ES-I3 (cell line): ENCODE results near the gene LTB.

ENCODE experiments used
- H3K36me3 ChIP-seq: 2 replicates; pipeline ENCODE4 v1.6.1; 2013; ENCODE audit warnings: mild to moderate bottlenecking, low read length, control low read depth, moderate library complexity; ENCODE audit not compliant: insufficient read depth
- H3K4me1 ChIP-seq: 2 replicates; pipeline ENCODE4 v1.6.1; 2013; ENCODE audit warnings: mild to moderate bottlenecking, control low read depth, low read length; ENCODE audit not compliant: insufficient read depth
- H3K9ac ChIP-seq: 2 replicates; pipeline ENCODE4 v1.6.1; 2013; ENCODE audit warnings: low read depth, mild to moderate bottlenecking, low read length, moderate library complexity
- H3K9me3 ChIP-seq: 2 replicates; pipeline ENCODE4 v1.6.1; 2013; ENCODE audit warnings: mild to moderate bottlenecking, low read length, moderate library complexity; ENCODE audit not compliant: control insufficient read depth, insufficient read depth

Gene LTB, protein sequence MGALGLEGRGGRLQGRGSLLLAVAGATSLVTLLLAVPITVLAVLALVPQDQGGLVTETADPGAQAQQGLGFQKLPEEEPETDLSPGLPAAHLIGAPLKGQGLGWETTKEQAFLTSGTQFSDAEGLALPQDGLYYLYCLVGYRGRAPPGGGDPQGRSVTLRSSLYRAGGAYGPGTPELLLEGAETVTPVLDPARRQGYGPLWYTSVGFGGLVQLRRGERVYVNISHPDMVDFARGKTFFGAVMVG

DNA sequence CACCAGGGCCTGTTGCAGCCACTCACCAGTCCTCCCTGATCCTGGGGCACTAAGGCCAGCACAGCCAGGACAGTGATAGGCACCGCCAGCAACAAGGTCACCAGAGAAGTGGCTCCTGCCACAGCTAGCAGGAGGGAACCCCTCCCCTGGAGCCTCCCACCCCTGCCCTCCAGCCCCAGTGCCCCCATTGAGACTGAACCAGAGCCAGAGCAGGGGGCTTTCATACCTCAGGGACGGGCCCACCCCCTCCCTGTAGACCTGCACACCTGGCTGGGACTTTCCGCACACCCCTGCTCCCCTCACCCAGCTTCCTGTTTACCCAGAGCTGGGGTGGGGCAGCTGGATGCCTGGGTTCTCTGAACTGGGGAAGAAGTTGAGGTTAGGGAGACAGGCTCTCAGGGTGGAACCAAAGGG lies at the start of gene LTB:
LTB (minus strand) TSS at position 195 of the 414 bp plus-strand sequence; CDS start at position 188, 7 bp downstream.
- H3K36me3 ChIP-seq, result no peaks in the 10 kb centered on the region
- no peaks in the 10 kb centered on the region for H3K9me3 ChIP-seq
- peak within 1 kb of the TSS; percentile 71 for H3K9ac ChIP-seq
- peaks cover 28% of the 10 kb centered on the region for H3K4me1 ChIP-seq

DNA sequence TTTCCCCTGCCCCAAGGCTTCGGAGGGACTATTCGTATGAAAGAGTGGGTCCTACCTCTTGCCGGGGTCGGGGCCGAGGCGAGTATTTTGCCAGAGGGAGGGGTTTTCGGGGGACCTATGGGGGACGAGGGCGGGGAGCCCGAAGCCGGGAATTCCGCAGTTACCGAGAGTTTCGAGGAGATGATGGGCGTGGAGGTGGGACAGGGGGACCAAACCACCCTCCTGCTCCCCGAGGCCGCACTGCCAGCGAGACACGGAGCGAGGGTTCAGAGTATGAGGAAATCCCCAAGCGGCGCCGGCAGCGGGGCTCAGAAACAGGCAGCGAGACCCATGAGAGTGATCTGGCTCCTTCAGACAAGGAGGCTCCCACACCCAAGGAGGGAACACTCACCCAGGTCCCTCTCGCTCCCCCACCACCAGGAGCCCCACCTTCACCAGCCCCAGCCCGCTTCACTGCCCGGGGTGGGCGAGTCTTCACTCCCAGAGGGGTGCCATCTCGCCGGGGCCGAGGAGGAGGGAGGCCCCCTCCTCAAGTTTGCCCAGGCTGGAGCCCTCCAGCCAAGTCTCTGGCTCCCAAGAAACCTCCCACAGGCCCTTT lies 49.6 kb upstream of the LTB start:
- no peak overlapping the region for H3K9ac ChIP-seq

DNA sequence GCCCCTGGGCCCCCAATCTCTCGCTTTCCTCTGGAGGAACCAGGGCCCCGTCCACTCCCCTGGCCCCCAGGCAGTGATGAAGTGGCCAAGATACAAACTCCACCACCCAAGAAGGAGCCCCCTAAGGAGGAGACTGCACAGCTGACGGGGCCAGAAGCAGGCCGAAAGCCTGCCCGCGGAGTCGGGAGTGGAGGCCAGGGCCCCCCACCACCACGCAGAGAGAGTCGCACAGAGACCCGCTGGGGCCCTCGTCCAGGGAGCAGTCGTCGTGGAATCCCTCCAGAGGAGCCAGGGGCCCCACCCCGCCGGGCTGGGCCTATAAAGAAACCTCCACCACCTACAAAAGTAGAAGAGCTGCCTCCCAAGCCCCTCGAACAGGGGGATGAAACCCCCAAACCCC lies 49.0 kb upstream of the LTB start:
- no peaks in the 10 kb centered on the region for H3K9me3 ChIP-seq
- H3K36me3 ChIP-seq, result peaks cover 73% of the 10 kb centered on the region
- H3K9ac ChIP-seq, result no peak overlapping the region
- no peaks in the 10 kb centered on the region for H3K4me1 ChIP-seq

More for the DNA sequence above, 49.6 kb upstream of the LTB start:
- Histone ChIP-seq H3K4me1 (no peaks in the 10 kb centered on the region), H3K36me3 (peaks cover 74% of the 10 kb centered on the region), H3K9me3 (no peaks in the 10 kb centered on the region)

DNA sequence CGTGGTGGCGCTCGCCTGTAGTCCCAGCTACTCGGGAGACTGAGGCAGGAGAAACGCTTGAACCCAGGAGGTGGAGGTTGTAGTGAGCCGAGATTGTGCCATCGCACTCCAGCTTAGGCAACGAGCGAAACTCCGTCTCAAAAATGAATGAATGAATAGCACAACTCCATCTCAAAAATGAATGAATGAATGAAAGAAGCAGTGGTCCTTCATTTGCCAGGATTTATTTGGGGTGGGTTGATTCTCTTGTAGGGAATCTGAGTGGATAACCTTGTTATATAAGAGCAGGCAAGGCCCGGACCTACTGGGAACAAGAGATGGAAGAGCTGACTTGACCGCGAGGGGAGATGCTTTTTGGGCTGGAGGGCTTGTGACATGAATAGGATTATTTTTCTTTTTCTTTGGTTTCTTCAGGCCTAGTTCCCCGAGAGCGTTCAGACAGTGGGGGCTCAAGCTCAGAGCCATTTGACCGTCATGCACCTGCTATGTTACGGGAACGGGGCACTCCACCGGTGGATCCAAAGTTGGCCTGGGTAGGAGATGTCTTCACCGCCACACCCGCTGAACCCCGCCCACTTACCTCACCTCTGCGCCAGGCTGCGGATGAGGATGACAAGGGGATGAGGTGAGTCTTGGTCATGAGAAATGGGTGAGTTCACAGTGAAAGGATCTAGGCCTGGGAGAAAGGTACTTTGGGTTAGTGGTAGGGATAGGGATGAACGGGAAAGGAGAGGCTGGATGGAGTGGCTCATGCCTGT lies 48.1 kb upstream of the LTB start:
- Histone ChIP-seq H3K4me1 (no peaks in the 10 kb centered on the region), H3K36me3 (peaks cover 73% of the 10 kb centered on the region), H3K9me3 (no peaks in the 10 kb centered on the region), H3K9ac (no peak overlapping the region)

DNA sequence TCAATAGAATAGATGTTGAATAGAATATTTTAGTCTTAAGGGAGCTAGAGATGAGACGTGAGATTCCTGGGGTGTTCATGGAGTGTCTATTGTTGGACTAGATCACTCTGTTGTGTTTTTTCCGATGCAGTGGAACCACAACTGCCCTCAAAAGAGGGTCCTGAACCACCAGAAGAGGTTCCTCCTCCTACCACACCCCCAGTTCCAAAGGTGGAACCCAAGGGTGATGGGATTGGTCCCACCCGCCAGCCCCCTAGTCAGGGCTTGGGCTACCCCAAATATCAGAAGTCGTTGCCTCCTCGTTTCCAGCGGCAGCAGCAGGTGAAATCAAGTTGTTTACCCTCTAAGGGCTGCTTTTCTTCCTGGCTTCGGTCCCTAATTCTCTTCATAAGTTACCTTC lies 46.8 kb upstream of the LTB start:
- Histone ChIP-seq H3K36me3 (peaks cover 73% of the 10 kb centered on the region), H3K9me3 (no peaks in the 10 kb centered on the region)

DNA sequence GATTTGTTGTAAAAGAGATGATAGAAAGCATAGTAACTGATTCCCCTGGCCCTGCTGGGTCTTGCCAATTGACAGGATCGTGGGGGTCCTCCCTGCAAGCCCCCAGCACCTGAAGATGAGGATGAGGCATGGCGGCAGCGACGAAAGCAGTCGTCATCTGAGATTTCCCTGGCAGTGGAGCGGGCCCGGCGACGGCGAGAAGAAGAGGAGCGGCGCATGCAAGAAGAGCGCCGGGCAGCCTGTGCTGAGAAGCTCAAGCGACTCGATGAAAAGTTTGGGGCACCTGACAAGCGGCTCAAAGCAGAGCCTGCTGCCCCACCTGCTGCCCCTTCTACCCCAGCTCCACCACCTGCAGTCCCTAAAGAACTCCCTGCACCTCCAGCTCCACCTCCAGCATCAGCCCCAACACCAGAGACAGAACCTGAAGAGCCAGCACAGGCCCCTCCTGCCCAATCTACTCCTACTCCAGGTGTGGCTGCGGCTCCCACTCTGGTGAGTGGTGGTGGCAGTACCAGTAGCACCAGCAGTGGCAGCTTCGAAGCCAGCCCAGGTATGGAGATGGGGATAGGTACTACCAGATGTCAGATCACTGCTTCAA lies 45.6 kb upstream of the LTB start:
- Histone ChIP-seq H3K4me1 (no peaks in the 10 kb centered on the region), H3K36me3 (peaks cover 70% of the 10 kb centered on the region), H3K9me3 (no peaks in the 10 kb centered on the region), H3K9ac (no peak overlapping the region)

More for the DNA sequence above, 46.8 kb upstream of the LTB start:
- Histone ChIP-seq H3K4me1 (no peaks in the 10 kb centered on the region), H3K9ac (no peak overlapping the region)

DNA sequence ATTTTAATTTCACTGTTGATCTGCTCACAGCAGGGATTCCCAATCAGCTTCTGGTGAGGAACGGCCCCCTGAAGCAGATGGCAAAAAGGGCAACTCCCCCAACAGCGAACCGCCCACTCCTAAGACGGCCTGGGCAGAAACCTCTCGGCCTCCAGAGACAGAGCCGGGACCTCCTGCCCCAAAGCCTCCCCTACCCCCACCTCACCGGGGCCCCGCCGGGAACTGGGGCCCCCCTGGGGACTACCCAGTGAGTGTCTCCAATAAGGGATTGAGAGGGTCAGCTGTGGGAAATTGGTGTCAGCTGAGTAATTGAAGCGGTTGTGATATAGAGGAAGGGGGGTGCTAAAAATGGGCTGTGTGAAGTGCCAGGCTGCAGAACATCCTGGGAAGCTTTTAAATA lies 44.7 kb upstream of the LTB start:
- H3K36me3 ChIP-seq, result peaks cover 71% of the 10 kb centered on the region
- no peaks in the 10 kb centered on the region for H3K9me3 ChIP-seq
- no peak overlapping the region for H3K9ac ChIP-seq
- H3K4me1 ChIP-seq, result peaks cover 5% of the 10 kb centered on the region

DNA sequence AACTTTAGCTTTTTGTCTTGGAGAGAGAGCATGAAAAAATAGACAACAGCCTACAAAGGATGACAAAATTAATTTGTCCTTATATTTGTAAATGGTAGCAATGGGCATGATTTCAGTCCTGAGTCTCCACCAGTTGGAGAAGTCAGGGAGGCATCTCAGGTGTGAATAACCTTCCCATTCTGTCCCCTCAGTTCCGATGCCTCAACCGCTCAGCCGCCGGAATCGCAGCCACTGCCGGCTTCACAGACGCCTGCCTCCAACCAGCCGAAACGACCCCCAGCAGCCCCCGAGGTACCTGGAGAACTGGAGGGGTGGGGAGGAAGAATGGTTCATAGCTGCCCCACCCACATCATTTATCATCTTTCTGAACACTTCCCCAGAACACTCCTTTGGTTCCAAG lies 41.8 kb upstream of the LTB start:
- Histone ChIP-seq H3K36me3 (peaks cover 58% of the 10 kb centered on the region), H3K9ac (no peak overlapping the region), H3K9me3 (no peaks in the 10 kb centered on the region), H3K4me1 (peaks cover 10% of the 10 kb centered on the region)

DNA sequence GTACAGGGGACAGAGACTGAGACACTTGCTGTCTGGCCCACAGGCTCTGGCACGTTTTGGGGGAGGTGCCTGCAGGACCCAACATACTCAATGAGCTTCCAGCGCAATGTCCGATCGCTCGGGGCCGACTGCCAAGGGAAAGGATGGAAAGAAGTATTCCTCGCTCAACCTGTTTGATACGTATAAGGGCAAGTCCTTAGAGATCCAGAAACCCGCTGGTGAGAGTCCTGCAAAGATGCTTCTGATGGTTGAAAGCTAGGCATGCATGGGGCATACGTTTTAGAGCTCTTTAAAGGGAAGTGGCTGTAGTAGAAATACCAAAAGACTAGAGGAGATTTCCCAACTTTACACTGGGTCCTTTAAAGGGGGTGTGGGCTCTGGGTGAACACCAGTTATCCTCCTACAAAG lies 40.5 kb upstream of the LTB start:
- Histone ChIP-seq H3K4me1 (peaks cover 10% of the 10 kb centered on the region), H3K9me3 (no peaks in the 10 kb centered on the region), H3K9ac (0 out of 2 replicates have a peak overlapping the region, but pooled peaks have one; percentile 97), H3K36me3 (peaks cover 45% of the 10 kb centered on the region)

DNA sequence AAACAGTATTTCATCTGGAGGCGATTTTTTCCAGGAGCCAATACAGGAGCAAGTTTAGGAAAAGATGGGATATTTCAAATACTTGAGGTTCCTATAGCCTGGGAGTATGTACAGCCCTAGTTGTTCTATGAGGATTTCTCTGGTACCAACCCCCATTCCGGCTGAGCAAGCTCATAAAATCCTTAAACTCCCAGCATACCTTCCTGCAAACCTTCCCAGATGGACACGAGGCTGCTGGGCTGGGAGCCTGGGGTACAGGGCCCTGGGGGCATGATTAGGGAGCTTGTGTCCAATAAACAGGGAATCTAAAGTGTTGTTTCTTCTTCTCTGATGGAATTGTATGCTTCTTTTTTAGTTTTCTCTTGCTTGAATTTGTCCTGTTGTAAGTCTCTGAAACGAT lies 39.8 kb upstream of the LTB start:
- Histone ChIP-seq H3K9ac (peak overlapping the region; percentile 97), H3K36me3 (peaks cover 38% of the 10 kb centered on the region), H3K4me1 (peaks cover 10% of the 10 kb centered on the region)

DNA sequence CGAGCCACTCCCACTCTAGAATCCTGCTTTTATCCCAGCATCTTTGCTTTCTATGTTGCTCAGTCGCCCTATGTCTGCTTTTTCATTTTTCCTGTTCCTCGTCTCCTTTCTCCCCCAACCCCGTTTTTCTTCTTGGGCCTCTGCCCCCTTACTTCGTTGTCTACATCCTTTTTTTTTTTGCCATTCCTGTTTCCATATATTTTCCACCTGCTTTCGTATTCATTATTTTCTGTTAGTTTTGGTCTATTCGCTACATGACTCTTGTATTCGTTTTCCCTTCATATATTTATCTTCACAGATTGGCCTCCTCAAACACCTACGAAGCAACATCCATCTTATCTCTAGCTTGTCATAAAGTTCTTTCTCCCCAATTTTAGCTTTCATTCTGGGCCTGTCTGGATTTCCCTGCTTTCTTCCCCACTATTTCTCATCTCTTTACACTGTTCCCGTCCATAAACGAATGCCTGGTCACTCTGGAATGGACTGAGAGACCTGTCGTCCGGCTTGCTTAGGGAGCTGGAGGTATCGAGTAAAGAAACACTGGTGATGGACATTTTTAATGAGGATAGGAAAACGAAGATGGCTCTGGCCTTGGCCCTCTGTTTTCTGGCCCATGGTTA lies 39.2 kb upstream of the LTB start:
- peaks cover 10% of the 10 kb centered on the region for H3K4me1 ChIP-seq
- no peaks in the 10 kb centered on the region for H3K9me3 ChIP-seq
- H3K9ac ChIP-seq, result peak overlapping the region; percentile 97
- peaks cover 33% of the 10 kb centered on the region for H3K36me3 ChIP-seq

More for the DNA sequence above, 39.8 kb upstream of the LTB start:
- H3K9me3 ChIP-seq, result no peaks in the 10 kb centered on the region

DNA sequence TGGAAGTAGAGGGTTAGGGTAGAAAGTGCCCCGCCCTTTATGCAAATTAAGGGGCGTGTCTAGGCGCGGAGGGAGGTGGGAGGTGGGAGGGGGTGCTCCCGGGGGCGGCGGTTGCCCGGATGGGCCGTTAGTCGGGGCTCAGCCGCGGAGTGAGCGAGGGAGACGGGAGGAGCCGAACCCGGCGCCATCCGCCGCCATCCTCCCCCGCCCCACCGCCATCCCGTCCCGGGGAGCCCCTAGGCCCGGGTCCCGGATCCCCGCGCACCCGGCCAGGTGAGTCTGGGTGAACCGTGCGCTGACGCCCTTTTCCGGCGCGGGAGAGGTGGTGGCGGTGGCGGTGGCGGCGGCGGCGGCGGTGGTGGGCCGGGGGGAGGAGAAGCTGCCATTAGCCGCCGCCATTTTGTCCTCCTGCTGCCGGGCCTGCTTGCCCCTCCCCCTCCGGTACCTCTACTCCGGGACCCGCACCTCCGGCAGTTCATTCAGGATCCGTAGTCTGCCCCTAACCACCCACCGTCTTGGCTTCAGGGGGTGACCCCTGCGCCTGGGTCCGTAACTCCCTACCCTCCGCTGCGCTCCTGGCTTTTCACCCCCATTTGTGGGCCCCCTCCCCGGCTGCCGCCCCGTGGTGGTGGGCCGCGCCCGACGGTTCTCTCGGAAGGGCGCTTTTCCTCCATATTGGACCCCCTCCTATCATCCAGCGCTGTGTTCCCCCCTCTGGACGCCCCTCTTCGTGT lies 38.5 kb upstream of the LTB start, which contains the start of gene PRRC2A:
PRRC2A (plus strand) TSS at position 130 of the 734 bp plus-strand sequence. CDS start 2,075 bp downstream, outside the sequence.
- Histone ChIP-seq H3K4me1 (peaks cover 15% of the 10 kb centered on the region), H3K36me3 (peaks cover 29% of the 10 kb centered on the region), H3K9me3 (no peaks in the 10 kb centered on the region), H3K9ac (peak within 1 kb of the TSS; percentile 97)

DNA sequence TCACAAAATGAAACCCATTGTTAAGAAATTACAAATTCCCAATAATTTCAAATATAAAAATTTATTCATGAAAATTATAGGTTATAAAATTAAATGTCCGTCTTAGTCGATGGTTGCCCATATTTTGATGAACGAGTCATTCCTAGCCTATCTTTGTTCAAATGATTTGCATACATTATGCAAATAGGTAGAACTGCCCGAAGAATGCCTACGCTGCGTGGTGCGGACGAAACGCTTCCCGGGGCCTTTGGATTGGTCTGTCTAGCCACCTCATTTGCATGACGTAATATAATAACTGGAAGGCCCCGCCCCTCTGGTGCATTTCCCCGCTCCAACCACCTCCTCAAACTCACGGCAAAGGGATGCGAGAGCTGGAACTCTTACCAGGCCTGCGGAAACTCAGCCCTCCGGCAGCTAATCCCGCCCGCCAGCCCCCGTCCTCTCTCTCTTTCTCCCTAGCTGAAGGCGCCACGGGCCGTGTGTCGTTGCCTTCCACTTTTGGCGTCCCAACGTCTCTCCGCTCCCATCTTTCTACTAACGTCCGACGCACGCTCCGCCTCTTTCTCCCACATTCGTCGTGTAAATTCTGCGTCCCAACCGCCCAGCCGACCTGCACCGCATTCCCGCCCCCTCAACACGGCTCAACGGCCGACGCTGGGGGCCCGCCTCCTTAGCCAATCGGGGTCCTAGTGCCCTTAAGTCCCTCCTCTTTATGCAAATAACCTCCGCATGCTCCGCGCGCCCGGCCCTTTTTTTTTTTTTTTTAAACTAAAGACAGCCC lies 37.8 kb upstream of the LTB start:
- Histone ChIP-seq H3K9ac (peak overlapping the region; percentile 93), H3K4me1 (peaks cover 22% of the 10 kb centered on the region), H3K36me3 (peaks cover 22% of the 10 kb centered on the region), H3K9me3 (no peaks in the 10 kb centered on the region)
